K562 (cell line): ENCODE measurements around the gene HOXC5. TPM values are rescaled to one million over a fixed set of nuclear protein-coding genes. Genes with fewer than 3 reads are reported as not detected.
A peak's percentile ranks its signal among the peaks of the same experiment; 100 is the strongest.

Experiments
- CREBBP ChIP-seq: IDR thresholded peaks from one replicate; pipeline ENCODE4 v1.6.1; 2012; ENCODE audit warnings: low read depth, mild to moderate bottlenecking, control low read depth, inconsistent platforms, low read length
- DACH1 ChIP-seq: fragments of 450-650 bp; IDR thresholded peaks from 2 replicates; pipeline ENCODE4 v1.6.1; 2018; ENCODE audit not compliant: partially characterized antibody
- DMBX1 ChIP-seq: fragments of 250-450 bp; sonication (Bioruptor Pico); IDR thresholded peaks from 2 replicates; pipeline ENCODE4 v1.8.0; 2022; ENCODE audit warnings: inconsistent platforms, mild to moderate bottlenecking, moderate library complexity, borderline replicate concordance
- HOMEZ ChIP-seq: fragments of 250-450 bp; sonication (Bioruptor Pico); IDR thresholded peaks from 2 replicates; pipeline ENCODE4 v1.4.0; 2020; ENCODE audit warnings: mild to moderate bottlenecking, moderate library complexity
- ID3 ChIP-seq, 2 experiments: fragments of 250-450 bp in 1 of 2; fragments of 450-650 bp in 1 of 2; sonication (Bioruptor Pico) in 1 of 2; IDR thresholded peaks; 2 replicates each; pipeline versions ENCODE4 v1.6.1 to v1.8.0; 2016 to 2021; ENCODE audit warnings: mild to moderate bottlenecking in 2 of 2, moderate library complexity in 2 of 2, missing compliant biosample characterization in 1 of 2, missing genetic modification characterization in 1 of 2
- MIER1 ChIP-seq: fragments of 450-650 bp; IDR thresholded peaks from 2 replicates; pipeline ENCODE4 v1.6.1; 2016; ENCODE audit warnings: antibody characterized with exemption, mild to moderate bottlenecking, low read depth
- NFXL1 ChIP-seq: fragments of 450-650 bp; formaldehyde crosslinking; IDR thresholded peaks from 2 replicates; pipeline ENCODE4 v1.4.0; 2021; ENCODE audit warnings: mild to moderate bottlenecking
- PHB2 ChIP-seq: fragments of 450-650 bp; IDR thresholded peaks from 2 replicates; pipeline ENCODE4 v1.6.1; 2017; ENCODE audit warnings: low read depth
- RBM14 ChIP-seq: fragments of 200-400 bp; formaldehyde crosslinking; IDR thresholded peaks from 2 replicates; pipeline ENCODE4 v1.6.1; 2018; ENCODE audit warnings: low read depth, mild to moderate bottlenecking, low read length, moderate library complexity, borderline replicate concordance; ENCODE audit not compliant: insufficient read depth
- RUNX1 ChIP-seq: sonication (generic); IDR thresholded peaks from 2 replicates; pipeline ENCODE4 v1.6.1; 2016; ENCODE audit warnings: antibody characterized with exemption, low read depth
- SAFB ChIP-seq: fragments of 200-400 bp; formaldehyde crosslinking; IDR thresholded peaks from 2 replicates; pipeline ENCODE4 v1.6.1; 2017; ENCODE audit warnings: low read depth, low read length, borderline replicate concordance
- STAT5B ChIP-seq: fragments of 250-450 bp; sonication (Bioruptor Pico); IDR thresholded peaks from 2 replicates; pipeline ENCODE4 v1.8.0; 2021; ENCODE audit warnings: mild to moderate bottlenecking, inconsistent platforms
- TAF9B ChIP-seq: fragments of 450-650 bp; IDR thresholded peaks from 2 replicates; pipeline ENCODE4 v1.6.1; 2018; ENCODE audit warnings: mild to moderate bottlenecking; ENCODE audit not compliant: partially characterized antibody
- ZBTB33 ChIP-seq: sonication (generic); formaldehyde crosslinking; IDR thresholded peaks from 2 replicates; pipeline ENCODE4 v1.8.1; 2023; ENCODE audit warnings: mild to moderate bottlenecking, missing genetic modification reagents
- ZNF146 ChIP-seq: IDR thresholded peaks from one replicate; pipeline ENCODE4 v1.6.1; 2018; ENCODE audit warnings: missing compliant biosample characterization; ENCODE audit not compliant: unreplicated experiment
- ZNF224 ChIP-seq: sonication (generic); formaldehyde crosslinking; IDR thresholded peaks from 2 replicates; pipeline ENCODE4 v1.8.0; 2022; ENCODE audit warnings: mild to moderate bottlenecking, missing genetic modification reagents
- ZNF280B ChIP-seq: fragments of 250-450 bp; sonication (Bioruptor Pico); IDR thresholded peaks from 2 replicates; pipeline ENCODE4 v1.5.1; 2021; ENCODE audit warnings: mild to moderate bottlenecking
- ZNF395 ChIP-seq: fragments of 200-800 bp; sonication (Bioruptor generic); IDR thresholded peaks from 2 replicates; pipeline ENCODE4 v1.6.1; 2017; ENCODE audit warnings: missing genetic modification characterization, missing compliant biosample characterization
- ZSCAN32 ChIP-seq: fragments of 450-650 bp; formaldehyde crosslinking; IDR thresholded peaks from 2 replicates; pipeline ENCODE4 v1.4.0; 2020; ENCODE audit warnings: mild to moderate bottlenecking, moderate library complexity
- ZZZ3 ChIP-seq: fragments of 450-650 bp; IDR thresholded peaks from 2 replicates; pipeline ENCODE4 v1.6.1; 2016; ENCODE audit warnings: antibody characterized with exemption, mild to moderate bottlenecking, moderate library complexity
- polyA plus RNA-seq, 8 experiments: library from polyadenylated mRNA; depleted of rRNA in 4 of 8; stranded (reverse) in 5 of 8; unstranded in 3 of 8; fragments of >200 nt; fragmentation: Nextera tagmentation in 2 of 8; fragmentation: Illumina TruSeq in 1 of 8; extraction: Ambion mirVana in 2 of 8; extraction: Trizol in 1 of 8; gene quantifications; 2 replicates each; pipeline versions ENCODE4 v1.2.1 to v1.2.3, GENCODE V29; 2011 to 2014; ENCODE audit warnings: inconsistent platforms in 1 of 8, missing spikeins in 1 of 8
- total RNA-seq, 7 experiments: library from RNA; depleted of rRNA in 6 of 7; stranded (reverse); fragments of >200 nt in 6 of 7; fragmentation: Illumina TruSeq in 2 of 7; extraction: Trizol in 2 of 7; gene quantifications; 2 replicates each; pipeline versions ENCODE4 v1.2.1 to v1.2.3, GENCODE V29; 2011 to 2021; ENCODE audit warnings: low replicate concordance in 1 of 7

The HOXC5 gene
- total and polyA plus RNA-seq, 9 of the 15 experiments (the other 6 are each of a cell fraction or from before 2014, with no cell fraction given), result 0.10 to 0.44 (median 0.18) TPM; not detected in 4

GRCh38 chr12:53999559-54000115 lies 33.2 kb upstream of the HOXC5 start (continued):
- TF ChIP-seq CREBBP, result no peak
- TF ChIP-seq DMBX1 (CRISPR knock-in tag), result no peak
- TF ChIP-seq PHB2, result no peak
- TF ChIP-seq ID3 (CRISPR knock-in tag; IDR thresholded peaks at IDR 0.05), result no peak
- no peak for TF ChIP-seq ID3 (tag; IDR thresholded peaks at IDR 0.05)
- no peak for TF ChIP-seq MIER1
- no peak for TF ChIP-seq NFXL1 (CRISPR knock-in tag)
- no peak for TF ChIP-seq RUNX1
- TF ChIP-seq DACH1, result no peak
- TF ChIP-seq ZNF395 (CRISPR knock-in tag), result 0 out of 2 replicates have a peak, but pooled peaks have one; percentile 9
- no peak for TF ChIP-seq STAT5B (CRISPR knock-in tag)
- TF ChIP-seq ZSCAN32 (CRISPR knock-in tag), result no peak
- no peak for TF ChIP-seq ZNF224 (CRISPR knock-in tag)
- TF ChIP-seq ZBTB33 (CRISPR knock-in tag), result no peak
- no peak for TF ChIP-seq ZNF280B
- TF ChIP-seq RBM14, result no peak
- peak; percentile 70 for TF ChIP-seq TAF9B
- TF ChIP-seq HOMEZ, result no peak
- no peak for TF ChIP-seq SAFB
- TF ChIP-seq ZNF146 (CRISPR knock-in tag), result no peak
- TF ChIP-seq ZZZ3, result no peak
